Astrocyte (in vitro differentiated cells and primary cell): Measurements from ENCODE around the gene ZDHHC11B.
"Not testable (repeated sequence)": the region's sequence is repeated elsewhere in the genome, so short reads cannot be mapped to it uniquely, and the experiment has no call there.

Experiments
- EZH2 ChIP-seq: IDR thresholded peaks from 2 replicates; pipeline ENCODE4 v1.6.1; 2012; ENCODE audit warnings: mild to moderate bottlenecking, low read length, inconsistent platforms; ENCODE audit not compliant: insufficient read depth
- TF ChIP-seq, protein P1 (sequence below): IDR thresholded peaks from 2 replicates; pipeline ENCODE4 v1.5.1; 2011; ENCODE audit warnings: low read depth, mild to moderate bottlenecking, inconsistent platforms, low read length, moderate library complexity; ENCODE audit not compliant: insufficient read depth

DNA sequence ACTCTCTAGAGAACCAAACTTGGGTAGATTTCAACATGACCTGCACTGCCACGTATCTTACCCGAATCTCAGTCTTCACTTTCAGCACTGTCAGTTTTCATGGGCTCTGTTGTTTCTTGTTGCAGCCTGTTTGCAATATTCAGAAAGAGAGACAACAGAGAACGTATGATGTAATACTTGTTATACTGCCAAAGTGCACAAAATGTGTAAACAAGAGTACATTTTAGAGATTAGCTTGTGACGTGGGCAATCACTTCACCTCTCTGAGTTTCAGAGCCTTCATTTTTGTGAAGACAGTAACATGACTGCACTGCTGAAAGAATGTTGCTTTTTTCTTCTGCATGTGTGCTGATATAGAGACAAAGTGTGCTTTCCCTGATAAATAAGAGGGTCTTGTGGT, 67.8 kb downstream of the ZDHHC11B start:
- not testable (repeated sequence) for TF ChIP-seq EZH2
- TF ChIP-seq, protein P1, sequence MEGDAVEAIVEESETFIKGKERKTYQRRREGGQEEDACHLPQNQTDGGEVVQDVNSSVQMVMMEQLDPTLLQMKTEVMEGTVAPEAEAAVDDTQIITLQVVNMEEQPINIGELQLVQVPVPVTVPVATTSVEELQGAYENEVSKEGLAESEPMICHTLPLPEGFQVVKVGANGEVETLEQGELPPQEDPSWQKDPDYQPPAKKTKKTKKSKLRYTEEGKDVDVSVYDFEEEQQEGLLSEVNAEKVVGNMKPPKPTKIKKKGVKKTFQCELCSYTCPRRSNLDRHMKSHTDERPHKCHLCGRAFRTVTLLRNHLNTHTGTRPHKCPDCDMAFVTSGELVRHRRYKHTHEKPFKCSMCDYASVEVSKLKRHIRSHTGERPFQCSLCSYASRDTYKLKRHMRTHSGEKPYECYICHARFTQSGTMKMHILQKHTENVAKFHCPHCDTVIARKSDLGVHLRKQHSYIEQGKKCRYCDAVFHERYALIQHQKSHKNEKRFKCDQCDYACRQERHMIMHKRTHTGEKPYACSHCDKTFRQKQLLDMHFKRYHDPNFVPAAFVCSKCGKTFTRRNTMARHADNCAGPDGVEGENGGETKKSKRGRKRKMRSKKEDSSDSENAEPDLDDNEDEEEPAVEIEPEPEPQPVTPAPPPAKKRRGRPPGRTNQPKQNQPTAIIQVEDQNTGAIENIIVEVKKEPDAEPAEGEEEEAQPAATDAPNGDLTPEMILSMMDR: not testable (repeated sequence)
